Upper lobe of right lung (tissue), 1 donor: ENCODE results near the gene ETV6. TPM values are rescaled to one million over a fixed set of nuclear protein-coding genes. Genes with fewer than 3 reads are reported as not detected.

ENCODE experiments used
- ATAC-seq: fragments of 200-7000 bp; cut with Tn5 transposase; one replicate; pipeline ENCODE4 v1.9.1; 2020; ENCODE audit warnings: mild to moderate bottlenecking, moderate library complexity
- DNase-seq: peaks from one replicate; pipeline ENCODE4 v3.0.0-alpha.2; 2020
- H3K27ac ChIP-seq: fragments of 200-600 bp; one replicate; pipeline ENCODE4 v1.8.0; 2022
- H3K27me3 ChIP-seq: fragments of 200-600 bp; one replicate; pipeline ENCODE4 v1.8.0; 2022; ENCODE audit warnings: mild to moderate bottlenecking
- H3K36me3 ChIP-seq: fragments of 200-600 bp; one replicate; pipeline ENCODE4 v1.8.0; 2022
- H3K4me1 ChIP-seq: fragments of 200-600 bp; one replicate; pipeline ENCODE4 v1.8.0; 2022
- H3K4me3 ChIP-seq: fragments of 200-600 bp; one replicate; pipeline ENCODE4 v1.8.0; 2022; ENCODE audit warnings: mild to moderate bottlenecking
- H3K9me3 ChIP-seq: fragments of 200-600 bp; one replicate; pipeline ENCODE4 v1.8.0; 2022
- CTCF ChIP-seq: fragments of 200-600 bp; IDR thresholded peaks from one replicate; pipeline ENCODE4 v1.8.0; 2022; ENCODE audit warnings: antibody characterized with exemption
- intact Hi-C: fragments of 100-400 bp; cut with DNase I; formaldehyde crosslinking; loops from one replicate; pipeline ENCODE4 v1.11.0; 2022
- total RNA-seq: library from RNA; stranded (reverse); fragmentation: NEBNext Ultra II Directional; extraction: Animal tissue kit (Norgen Biotek cat#: 25700); gene quantifications from one replicate; pipeline ENCODE4 v1.2.1, GENCODE V29; 2021
- donor health status: DM: no; HTN: yes; CAD: no; lungs with severe emphysema.

ETV6 gene
- total RNA-seq, 1 donor from 2014 or later, result 45.0 TPM

- intact Hi-C loops, result no loop called here
- TF ChIP-seq CTCF, result no peak
- no peak overlapping the region for H3K4me3 ChIP-seq
- DNase-seq, result no peak
- peaks cover 74% of the 10 kb centered on the region for H3K4me1 ChIP-seq
- ATAC-seq, result no peak
- H3K9me3 ChIP-seq, result no peaks in the 10 kb centered on the region
- H3K27ac ChIP-seq, result peak overlapping the region; percentile 45
- H3K27me3 ChIP-seq, result no peaks in the 10 kb centered on the region
- no peaks in the 10 kb centered on the region for H3K36me3 ChIP-seq
Measured at GRCh38 chr12:11763760-11764520, 114.5 kb downstream of the ETV6 start.

- H3K9me3 ChIP-seq, result no peaks in the 10 kb centered on the region
- no peak for DNase-seq
- TF ChIP-seq CTCF, result no peak
- H3K4me1 ChIP-seq, result peaks cover 70% of the 10 kb centered on the region
- H3K4me3 ChIP-seq, result no peak overlapping the region
- H3K27me3 ChIP-seq, result no peaks in the 10 kb centered on the region
- H3K36me3 ChIP-seq, result no peaks in the 10 kb centered on the region
- peak overlapping the region; percentile 82 for H3K27ac ChIP-seq
- intact Hi-C loops, result no loop called here
- no peak for ATAC-seq
Measured at GRCh38 chr12:11764837-11765236, 115.4 kb downstream of the ETV6 start.

GRCh38 chr12:11765421-11765816 lies 115.9 kb downstream of the ETV6 start:
- Histone ChIP-seq H3K36me3 (no peaks in the 10 kb centered on the region), H3K27me3 (no peaks in the 10 kb centered on the region), H3K27ac (peak overlapping the region; percentile 82), H3K9me3 (no peaks in the 10 kb centered on the region), H3K4me1 (peaks cover 70% of the 10 kb centered on the region), H3K4me3 (no peak overlapping the region)
- intact Hi-C loops, result no loop called here
- no peak for DNase-seq
- TF ChIP-seq CTCF, result no peak
- ATAC-seq, result no peak

- intact Hi-C loops, result no loop called here
- DNase-seq, result no peak
Measured at GRCh38 chr12:11765817-11766794, 116.6 kb downstream of the ETV6 start.

More at GRCh38 chr12:11765817-11766794, 116.6 kb downstream of the ETV6 start:
- no peak for TF ChIP-seq CTCF
- no peaks in the 10 kb centered on the region for H3K27me3 ChIP-seq
- peak overlapping the region; percentile 82 for H3K27ac ChIP-seq
- peaks cover 70% of the 10 kb centered on the region for H3K4me1 ChIP-seq
- ATAC-seq, result peak; percentile 74
- no peaks in the 10 kb centered on the region for H3K9me3 ChIP-seq
- H3K4me3 ChIP-seq, result no peak overlapping the region
- no peaks in the 10 kb centered on the region for H3K36me3 ChIP-seq
